Heart left ventricle (tissue), 13 donors: Measurements from ENCODE around the gene CTNNB1.

Experiments
- CTCF ChIP-seq, 12 donors: fragments of 200-600 bp; sonication (generic) in 4 of 12; IDR thresholded peaks; one replicate each; pipeline versions ENCODE4 v1.5.0 to v1.8.0; 2018 to 2022; ENCODE audit warnings: antibody characterized with exemption in 12 of 12, mild to moderate bottlenecking in 5 of 12
- POLR2A ChIP-seq, 2 donors: fragments of 450-650 bp; IDR thresholded peaks; one replicate each; pipeline ENCODE4 v1.6.1; 2017; ENCODE audit warnings: antibody characterized with exemption in 2 of 2, mild to moderate bottlenecking in 2 of 2, moderate library complexity in 2 of 2
- donor health status: ischemic (EF 13 %, LVEDD 7.1; RV severe dilation, severe dysfunction).
- donor health status: DM: no; HTN: yes; CAD: no.
- donor health status: DM: no; HTN: no; CAD: no.
- donor health status: ischemic (EF 25% LVEDD 6.9; RV normal size, moderate dysfunction).
- donor health status: ischemic (EF 25% LVEDD 5.7; RV mildly dilated, moderate dysfunction).
- donor health status: ischemic (EF 35%, LVEDD 5.7; RV mildly dilated, moderate dysfunction).
- donor health status: nonischemic (EF 11% LVEDD 7.7; RV severe dilation, severe dysfunction).
- donor health status: DM: yes; HTN: yes; CAD: no.
- donor health status: PGD.
- donor health status: ischemic (EF 29% LVEDD 5.4; RV normal size, mild dysfunction).
- donor health status: nonischemic (EF 23%, LVEDD 6.1; RV moderate dilation, normal function).

DNA sequence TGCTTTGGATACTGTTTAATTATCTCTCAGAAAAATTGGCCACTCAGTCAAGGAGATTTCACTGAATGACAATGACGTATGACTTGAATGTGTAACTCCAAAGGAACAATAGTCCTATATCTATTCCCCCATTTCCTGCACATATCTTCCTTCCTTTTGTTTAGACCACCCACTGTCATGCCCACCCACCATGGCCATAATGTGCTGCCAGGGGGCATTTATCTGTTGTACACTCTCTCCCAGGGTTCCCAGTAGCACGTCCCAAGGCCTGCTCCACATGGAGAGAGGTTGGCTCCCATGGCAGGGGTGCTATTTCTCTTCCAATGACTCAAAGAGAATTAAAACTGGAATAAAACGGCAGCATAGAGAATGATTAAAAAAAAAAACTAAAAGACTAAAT lies 36.8 kb upstream of the CTNNB1 start:
- no peak for TF ChIP-seq CTCF (IDR thresholded peaks at IDR 0.05)
- no peak for TF ChIP-seq POLR2A (IDR thresholded peaks at IDR 0.05)
